HG03457 (cell line): ENCODE data around the gene ABTB2.

Source experiments
- ATAC-seq: cut with Tn5 transposase; IDR thresholded peaks from one replicate; pipeline ENCODE4 v1.9.1; 2021; ENCODE audit warnings: moderate number of reproducible peaks; ENCODE audit not compliant: unreplicated experiment

The ABTB2 gene

GRCh38 chr11:34243600-34244464 lies 114.0 kb downstream of the ABTB2 start:
- ATAC-seq, result peak; percentile 61

GRCh38 chr11:34242037-34242625 lies 115.7 kb downstream of the ABTB2 start:
- no peak for ATAC-seq

GRCh38 chr11:34240150-34240494 lies 117.7 kb downstream of the ABTB2 start:
- no peak for ATAC-seq

GRCh38 chr11:34239465-34240149 lies 118.2 kb downstream of the ABTB2 start:
- no peak for ATAC-seq

GRCh38 chr11:34238966-34239365 lies 118.8 kb downstream of the ABTB2 start:
- ATAC-seq, result no peak

GRCh38 chr11:34238533-34238932 lies 119.3 kb downstream of the ABTB2 start:
- no peak for ATAC-seq

GRCh38 chr11:34236572-34236971 lies 121.2 kb downstream of the ABTB2 start:
- no peak for ATAC-seq

GRCh38 chr11:34235591-34236071 lies 122.2 kb downstream of the ABTB2 start:
- no peak for ATAC-seq

GRCh38 chr11:34235189-34235588 lies 122.6 kb downstream of the ABTB2 start:
- no peak for ATAC-seq

- peak; percentile 77 for ATAC-seq
Observed at GRCh38 chr11:34234086-34234740, 123.6 kb downstream of the ABTB2 start.

GRCh38 chr11:34233215-34233614 lies 124.6 kb downstream of the ABTB2 start:
- no peak for ATAC-seq

- no peak for ATAC-seq
Observed at GRCh38 chr11:34232807-34233206, 125.0 kb downstream of the ABTB2 start.

- no peak for ATAC-seq
Observed at GRCh38 chr11:34226210-34226609, 131.6 kb downstream of the ABTB2 start.

- ATAC-seq, result no peak
Observed at GRCh38 chr11:34225091-34225490, 132.7 kb downstream of the ABTB2 start.

GRCh38 chr11:34224434-34224966 lies 133.3 kb downstream of the ABTB2 start:
- no peak for ATAC-seq

GRCh38 chr11:34223907-34224306 lies 133.9 kb downstream of the ABTB2 start:
- no peak for ATAC-seq

- ATAC-seq, result no peak
Observed at GRCh38 chr11:34223021-34223813, 134.6 kb downstream of the ABTB2 start.

- ATAC-seq, result no peak
Observed at GRCh38 chr11:34222030-34222429, 135.8 kb downstream of the ABTB2 start.

GRCh38 chr11:34219941-34220370 lies 137.9 kb downstream of the ABTB2 start:
- ATAC-seq, result no peak

GRCh38 chr11:34219279-34219678 lies 138.5 kb downstream of the ABTB2 start:
- ATAC-seq, result no peak
